Keratinocyte (primary cell): ENCODE data around the gene NEK8. TPM values are rescaled to one million over a fixed set of nuclear protein-coding genes. Genes with fewer than 3 reads are reported as not detected.
A peak's percentile ranks its signal among the peaks of the same experiment; 100 is the strongest.
"Not testable (repeated sequence)": the region's sequence is repeated elsewhere in the genome, so short reads cannot be mapped to it uniquely, and the experiment has no call there.

Source experiments
- DNase-seq: peaks from one replicate; pipeline ENCODE4 v3.0.0-alpha.2; 2011; ENCODE audit warnings: low read depth, missing footprints, low spot score
- FAIRE-seq: peaks from 2 replicates; lab custom pipeline; 2011; peaks lifted over from hg19 to GRCh38; lab: Jason Lieb, UNC
- H2AFZ ChIP-seq: 2 replicates; pipeline ENCODE4 v1.6.0; 2012; ENCODE audit warnings: low read length, control low read depth, inconsistent platforms; ENCODE audit not compliant: control insufficient read depth
- H3K27ac ChIP-seq: 2 replicates; pipeline ENCODE4 v1.5.1; 2011; ENCODE audit warnings: low read length; ENCODE audit not compliant: control insufficient read depth, insufficient read depth
- H3K27me3 ChIP-seq: 3 replicates; pipeline ENCODE4 v1.6.0; 2011; ENCODE audit warnings: low read length; ENCODE audit not compliant: control insufficient read depth, insufficient read depth; ENCODE audit errors: extremely low read depth
- H3K36me3 ChIP-seq, 2 experiments: 2 replicates in 1 of 2; 3 replicates in 1 of 2; pipeline ENCODE4 v1.5.1; 2011; ENCODE audit warnings: low read length in 2 of 2, mild to moderate bottlenecking in 1 of 2; ENCODE audit not compliant: control insufficient read depth in 2 of 2, insufficient read depth in 2 of 2; ENCODE audit errors: extremely low read depth in 1 of 2
- H3K4me1 ChIP-seq: 3 replicates; pipeline ENCODE4 v1.5.1; 2011; ENCODE audit warnings: low read length; ENCODE audit not compliant: control insufficient read depth, insufficient read depth; ENCODE audit errors: extremely low read depth
- H3K4me2 ChIP-seq: 3 replicates; pipeline ENCODE4 v1.6.0; 2011; ENCODE audit warnings: low read depth, low read length; ENCODE audit not compliant: control insufficient read depth, insufficient read depth; ENCODE audit errors: extremely low read depth
- H3K4me3 ChIP-seq, 3 experiments: fragments of 200-600 bp in 1 of 3; sonication (generic) in 1 of 3; 2 replicates in 2 of 3; 3 replicates in 1 of 3; pipeline ENCODE4 v1.5.1; 2011 to 2016; ENCODE audit warnings: low read length in 3 of 3, mild to moderate bottlenecking in 3 of 3, control low read depth in 2 of 3, inconsistent platforms in 1 of 3, low read depth in 1 of 3, mixed read lengths in 1 of 3, mixed run types in 1 of 3, moderate library complexity in 1 of 3; ENCODE audit not compliant: control insufficient read depth in 2 of 3, insufficient read depth in 2 of 3; ENCODE audit errors: extremely low read depth in 1 of 3
- H3K79me2 ChIP-seq: 2 replicates; pipeline ENCODE4 v1.6.0; 2012; ENCODE audit warnings: low read length; ENCODE audit not compliant: control insufficient read depth, insufficient read depth
- H3K9ac ChIP-seq: 3 replicates; pipeline ENCODE4 v1.6.0; 2011; ENCODE audit warnings: low read length; ENCODE audit not compliant: control insufficient read depth, insufficient read depth; ENCODE audit errors: extremely low read depth
- H3K9me1 ChIP-seq: 3 replicates; pipeline ENCODE4 v1.6.0; 2011; ENCODE audit warnings: low read length; ENCODE audit not compliant: control insufficient read depth, insufficient read depth; ENCODE audit errors: extremely low read depth
- H3K9me3 ChIP-seq: 2 replicates; pipeline ENCODE4 v1.5.1; 2012; ENCODE audit warnings: low read depth, low read length; ENCODE audit not compliant: control insufficient read depth
- H4K20me1 ChIP-seq: 3 replicates; pipeline ENCODE4 v1.6.0; 2011; ENCODE audit warnings: low read length; ENCODE audit not compliant: control insufficient read depth, insufficient read depth; ENCODE audit errors: extremely low read depth
- CTCF ChIP-seq, 3 experiments: IDR thresholded peaks in 1 of 3; conservative IDR thresholded peaks in 1 of 3; optimal IDR thresholded peaks in 1 of 3; 2 replicates in 2 of 3; 3 replicates in 1 of 3; pipeline versions ENCODE3 to v1.5.1; 2011; ENCODE audit warnings: low read length in 3 of 3, mild to moderate bottlenecking in 3 of 3, moderate library complexity in 2 of 3, control low read depth in 1 of 3, inconsistent platforms in 1 of 3; ENCODE audit not compliant: insufficient read depth in 2 of 3; ENCODE audit errors: extremely low read depth in 1 of 3
- EZH2 ChIP-seq: IDR thresholded peaks from one replicate; pipeline ENCODE4 v1.6.1; 2012; ENCODE audit warnings: inconsistent platforms, mild to moderate bottlenecking, low read length, moderate library complexity
- dilution Hi-C: fragments of 300-500 bp; cut with MboI; formaldehyde crosslinking; loops from one replicate; pipeline ENCODE4 v1.7.0; 2020; ENCODE audit warnings: low sequenced_read_pairs; ENCODE audit not compliant: extremely low pct_ligation_motif_present
- polyA plus RNA-seq, 5 experiments: library from polyadenylated mRNA; depleted of rRNA in 3 of 5; stranded (reverse) in 3 of 5; stranded (forward) in 1 of 5; unstranded in 1 of 5; fragments of >200 nt; gene quantifications; 1 replicate in 1 of 5; 2 replicates in 3 of 5; 3 replicates in 1 of 5; pipeline versions ENCODE4 v1.2.1 to v1.2.3, GENCODE V29; 2011 to 2012; ENCODE audit warnings: missing spikeins in 2 of 5, low read depth in 1 of 5, low replicate concordance in 1 of 5

NEK8 gene
- polyA plus RNA-seq, 1 donor (not counting 4 experiments of a cell fraction or from before 2014, with no cell fraction given) = 4.1 TPM

GRCh38 chr17:28722417-28723158 lies 6.0 kb upstream of the NEK8 start:
- peak overlapping the region; percentile 95 for H3K9ac ChIP-seq

GRCh38 chr17:28723159-28723835 lies 5.3 kb upstream of the NEK8 start:
- no peak overlapping the region for H2AFZ ChIP-seq
- no peaks in the 10 kb centered on the region for H3K27me3 ChIP-seq
- H3K9ac ChIP-seq = peak overlapping the region; percentile 95
- H3K9me3 ChIP-seq = no peaks in the 10 kb centered on the region
- dilution Hi-C loops = no loop called here
- peaks cover 39% of the 10 kb centered on the region for H3K79me2 ChIP-seq
- peak overlapping the region; percentile 3 for H3K4me2 ChIP-seq
- peaks cover 28% of the 10 kb centered on the region for H4K20me1 ChIP-seq
- H3K9me1 ChIP-seq = no peaks in the 10 kb centered on the region
- TF ChIP-seq CTCF (optimal IDR thresholded peaks at IDR 0.05 in 1 of 3, IDR thresholded peaks at IDR 0.05 in 1 of 3, conservative IDR thresholded peaks at IDR 0.05 in 1 of 3; ENCODE audit: extremely low read depth in 1 of 3, insufficient read depth in 2 of 3, low read length in 3 of 3) = no peak
- no peak for TF ChIP-seq EZH2
- peaks cover 22 to 41% of the 10 kb centered on the region in 2 experiments for H3K36me3 ChIP-seq
- FAIRE-seq (no peak), DNase-seq (no peak)
- H3K27ac ChIP-seq = peak overlapping the region; percentile 7
- H3K4me3 ChIP-seq = no peak overlapping the region
- H3K4me1 ChIP-seq = peaks cover 57% of the 10 kb centered on the region

More at GRCh38 chr17:28722417-28723158, 6.0 kb upstream of the NEK8 start:
- H3K4me2 ChIP-seq = peak overlapping the region; percentile 98
- TF ChIP-seq CTCF (optimal IDR thresholded peaks at IDR 0.05 in 1 of 3, IDR thresholded peaks at IDR 0.05 in 1 of 3, conservative IDR thresholded peaks at IDR 0.05 in 1 of 3; ENCODE audit: extremely low read depth in 1 of 3, insufficient read depth in 2 of 3, low read length in 3 of 3) (no peak), EZH2 (no peak)
- H3K79me2 ChIP-seq = peaks cover 39% of the 10 kb centered on the region
- dilution Hi-C loops = no loop called here
- H2AFZ ChIP-seq = no peak overlapping the region
- peak overlapping the region in 2 of 3 experiments; percentile 29 to 54 for H3K4me3 ChIP-seq
- H3K27ac ChIP-seq = peak overlapping the region; percentile 20
- H3K4me1 ChIP-seq = peaks cover 56% of the 10 kb centered on the region
- no peaks in the 10 kb centered on the region for H3K27me3 ChIP-seq
- no peaks in the 10 kb centered on the region for H3K9me1 ChIP-seq
- no peaks in the 10 kb centered on the region for H3K9me3 ChIP-seq
- peaks cover 22 to 41% of the 10 kb centered on the region in 2 experiments for H3K36me3 ChIP-seq
- DNase-seq (no peak), FAIRE-seq (no peak)
- peaks cover 28% of the 10 kb centered on the region for H4K20me1 ChIP-seq

GRCh38 chr17:28723836-28724499 lies 4.6 kb upstream of the NEK8 start:
- Histone ChIP-seq H3K4me1 (peaks cover 52% of the 10 kb centered on the region), H3K79me2 (peaks cover 37% of the 10 kb centered on the region), H3K36me3 (peaks cover 22 to 41% of the 10 kb centered on the region in 2 experiments), H4K20me1 (peaks cover 28% of the 10 kb centered on the region), H3K4me2 (peak overlapping the region; percentile 0)
- H3K9ac ChIP-seq, dilution Hi-C loops, FAIRE-seq, H3K4me3 ChIP-seq, DNase-seq, H3K9me3 ChIP-seq, H3K27ac ChIP-seq, H2AFZ ChIP-seq, H3K9me1 ChIP-seq, H3K27me3 ChIP-seq: not testable (repeated sequence)
